Neural cell (in vitro differentiated cells): Measurements from ENCODE around the gene DNAJC7. TPM values are rescaled to one million over a fixed set of nuclear protein-coding genes. Genes with fewer than 3 reads are reported as not detected.

Source experiments
- H2AFZ ChIP-seq: fragments of 200-600, 300-800 bp; sonication (generic), shearing (Covaris generic); 2 replicates; pipeline ENCODE4 v1.6.0; 2014; ENCODE audit warnings: low read depth, mild to moderate bottlenecking, antibody characterized with exemption, low read length, moderate library complexity
- H3F3A ChIP-seq: fragments of 200-600 bp; shearing (Covaris generic); 2 replicates; pipeline ENCODE4 v1.6.1; 2016; ENCODE audit warnings: mild to moderate bottlenecking, moderate library complexity, mixed read lengths, antibody characterized with exemption, low read length; ENCODE audit not compliant: insufficient read depth, poor library complexity, severe bottlenecking
- H3K27ac ChIP-seq: fragments of 200-600, 300-800 bp; sonication (generic), shearing (Covaris generic); 2 replicates; pipeline ENCODE4 v1.5.1; 2014; ENCODE audit warnings: mild to moderate bottlenecking, low read length, moderate library complexity
- H3K27me3 ChIP-seq: fragments of 300-800, 200-600 bp; sonication (generic), shearing (Covaris generic); 2 replicates; pipeline ENCODE4 v1.6.0; 2014; ENCODE audit warnings: mild to moderate bottlenecking, low read depth, low read length, moderate library complexity; ENCODE audit not compliant: insufficient read depth
- H3K36me3 ChIP-seq: fragments of 300-800, 200-600 bp; sonication (generic), shearing (Covaris generic); 2 replicates; pipeline ENCODE4 v1.5.1; 2014; ENCODE audit warnings: mild to moderate bottlenecking, antibody characterized with exemption, low read length, moderate library complexity; ENCODE audit not compliant: insufficient read depth
- H3K4me2 ChIP-seq: fragments of 300-800, 200-600 bp; sonication (generic), shearing (Covaris generic); 2 replicates; pipeline ENCODE4 v1.6.0; 2014; ENCODE audit warnings: mild to moderate bottlenecking, low read length
- H3K4me3 ChIP-seq: fragments of 300-800, 200-600 bp; sonication (generic), shearing (Covaris generic); 2 replicates; pipeline ENCODE4 v1.5.1; 2014; ENCODE audit warnings: mild to moderate bottlenecking, low read length, moderate library complexity
- H3K79me2 ChIP-seq: fragments of 200-600 bp; shearing (Covaris generic); replicated peaks from 2 replicates; pipeline ENCODE4 v1.6.0; 2014; ENCODE audit warnings: mild to moderate bottlenecking, low read length, moderate library complexity; ENCODE audit not compliant: insufficient read depth
- H3K9ac ChIP-seq: fragments of 300-800, 200-600 bp; sonication (generic), shearing (Covaris generic); 2 replicates; pipeline ENCODE4 v1.6.1; 2016; ENCODE audit warnings: mild to moderate bottlenecking, low read length, mixed read lengths
- H3K9me2 ChIP-seq: fragments of 200-600 bp; shearing (Covaris generic); 2 replicates; pipeline ENCODE4 v1.6.1; 2016; ENCODE audit warnings: mild to moderate bottlenecking, low read length, mixed read lengths; ENCODE audit not compliant: insufficient read depth
- H3K9me3 ChIP-seq: fragments of 200-600, 300-800 bp; sonication (generic), shearing (Covaris generic); 2 replicates; pipeline ENCODE4 v1.6.1; 2016; ENCODE audit warnings: mild to moderate bottlenecking, mixed run types, low read length, moderate library complexity, mixed read lengths
- H4K20me1 ChIP-seq: fragments of 200-600 bp; shearing (Covaris generic); 2 replicates; pipeline ENCODE4 v1.6.1; 2016; ENCODE audit warnings: mild to moderate bottlenecking, mixed run types; ENCODE audit not compliant: insufficient read depth
- EP300 ChIP-seq: fragments of 450-650 bp; conservative IDR thresholded peaks from 2 replicates; pipeline ENCODE4 v1.6.1; 2014; ENCODE audit warnings: antibody characterized with exemption, mild to moderate bottlenecking, moderate library complexity; ENCODE audit not compliant: poor library complexity, severe bottlenecking
- EZH2 ChIP-seq: fragments of 200-600, 300-800 bp; shearing (Covaris generic), sonication (generic); IDR thresholded peaks from 2 replicates; pipeline ENCODE4 v1.6.1; 2014; ENCODE audit warnings: antibody characterized with exemption, low read length, borderline replicate concordance, mild to moderate bottlenecking; ENCODE audit not compliant: insufficient read depth, poor library complexity, severe bottlenecking
- MXI1 ChIP-seq: fragments of 450-650 bp; conservative IDR thresholded peaks from 2 replicates; pipeline ENCODE4 v1.6.1; 2014; ENCODE audit warnings: antibody characterized with exemption, mild to moderate bottlenecking; ENCODE audit not compliant: poor library complexity, severe bottlenecking
- POLR2AphosphoS5 ChIP-seq: IDR thresholded peaks from 2 replicates; pipeline ENCODE4 v1.6.1; 2012
- RAD21 ChIP-seq: fragments of 450-650 bp; conservative IDR thresholded peaks from 2 replicates; pipeline ENCODE4 v1.6.1; 2014; ENCODE audit warnings: antibody characterized with exemption, mild to moderate bottlenecking, moderate library complexity
- REST ChIP-seq: IDR thresholded peaks from 2 replicates; pipeline ENCODE4 v1.6.1; 2012; ENCODE audit warnings: borderline replicate concordance
- SMC3 ChIP-seq: fragments of 450-650 bp; conservative IDR thresholded peaks from 2 replicates; pipeline ENCODE4 v1.6.1; 2014; ENCODE audit warnings: antibody characterized with exemption, mild to moderate bottlenecking, moderate library complexity; ENCODE audit not compliant: poor library complexity
- TAF1 ChIP-seq: IDR thresholded peaks from 2 replicates; pipeline ENCODE4 v1.6.1; 2012; ENCODE audit warnings: low read depth
- polyA plus RNA-seq: library from polyadenylated mRNA; depleted of rRNA; stranded (reverse); fragments of >200 nt; gene quantifications from 2 replicates; pipeline ENCODE4 v1.2.3, GENCODE V29; 2014
- TF ChIP-seq, protein P1 (sequence below): fragments of 450-650 bp; IDR thresholded peaks from 2 replicates; pipeline ENCODE4 v1.5.1; 2014; ENCODE audit warnings: antibody characterized with exemption, mild to moderate bottlenecking, moderate library complexity; ENCODE audit not compliant: poor library complexity, severe bottlenecking

The DNAJC7 gene
- polyA plus RNA-seq, 1 donor from 2014 or later, result 126 TPM

- H3K9me3 ChIP-seq, result no peaks in the 10 kb centered on the region
- no peaks in the 10 kb centered on the region for H3F3A ChIP-seq
- no peaks in the 10 kb centered on the region for H3K27me3 ChIP-seq
- H3K4me2 ChIP-seq, result no peak overlapping the region
- TF ChIP-seq POLR2AphosphoS5 (no peak), EZH2 (no peak), MXI1 (no peak), SMC3 (no peak), REST (no peak), TAF1 (no peak)
- TF ChIP-seq, protein P1, sequence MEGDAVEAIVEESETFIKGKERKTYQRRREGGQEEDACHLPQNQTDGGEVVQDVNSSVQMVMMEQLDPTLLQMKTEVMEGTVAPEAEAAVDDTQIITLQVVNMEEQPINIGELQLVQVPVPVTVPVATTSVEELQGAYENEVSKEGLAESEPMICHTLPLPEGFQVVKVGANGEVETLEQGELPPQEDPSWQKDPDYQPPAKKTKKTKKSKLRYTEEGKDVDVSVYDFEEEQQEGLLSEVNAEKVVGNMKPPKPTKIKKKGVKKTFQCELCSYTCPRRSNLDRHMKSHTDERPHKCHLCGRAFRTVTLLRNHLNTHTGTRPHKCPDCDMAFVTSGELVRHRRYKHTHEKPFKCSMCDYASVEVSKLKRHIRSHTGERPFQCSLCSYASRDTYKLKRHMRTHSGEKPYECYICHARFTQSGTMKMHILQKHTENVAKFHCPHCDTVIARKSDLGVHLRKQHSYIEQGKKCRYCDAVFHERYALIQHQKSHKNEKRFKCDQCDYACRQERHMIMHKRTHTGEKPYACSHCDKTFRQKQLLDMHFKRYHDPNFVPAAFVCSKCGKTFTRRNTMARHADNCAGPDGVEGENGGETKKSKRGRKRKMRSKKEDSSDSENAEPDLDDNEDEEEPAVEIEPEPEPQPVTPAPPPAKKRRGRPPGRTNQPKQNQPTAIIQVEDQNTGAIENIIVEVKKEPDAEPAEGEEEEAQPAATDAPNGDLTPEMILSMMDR, result no peak
- H3K4me3 ChIP-seq, result no peak overlapping the region
- no peak overlapping the region for H3K9ac ChIP-seq
- no peak overlapping the region for H2AFZ ChIP-seq
- H3K9me2 ChIP-seq, result no peaks in the 10 kb centered on the region
- H4K20me1 ChIP-seq, result no peaks in the 10 kb centered on the region
- H3K36me3 ChIP-seq, result peaks cover 5% of the 10 kb centered on the region
- H3K27ac ChIP-seq, result no peak overlapping the region
- H3K79me2 ChIP-seq, result peaks cover 13% of the 10 kb centered on the region
Observed at GRCh38 chr17:42002792-42003301, 14.4 kb downstream of the DNAJC7 start.

DNA sequence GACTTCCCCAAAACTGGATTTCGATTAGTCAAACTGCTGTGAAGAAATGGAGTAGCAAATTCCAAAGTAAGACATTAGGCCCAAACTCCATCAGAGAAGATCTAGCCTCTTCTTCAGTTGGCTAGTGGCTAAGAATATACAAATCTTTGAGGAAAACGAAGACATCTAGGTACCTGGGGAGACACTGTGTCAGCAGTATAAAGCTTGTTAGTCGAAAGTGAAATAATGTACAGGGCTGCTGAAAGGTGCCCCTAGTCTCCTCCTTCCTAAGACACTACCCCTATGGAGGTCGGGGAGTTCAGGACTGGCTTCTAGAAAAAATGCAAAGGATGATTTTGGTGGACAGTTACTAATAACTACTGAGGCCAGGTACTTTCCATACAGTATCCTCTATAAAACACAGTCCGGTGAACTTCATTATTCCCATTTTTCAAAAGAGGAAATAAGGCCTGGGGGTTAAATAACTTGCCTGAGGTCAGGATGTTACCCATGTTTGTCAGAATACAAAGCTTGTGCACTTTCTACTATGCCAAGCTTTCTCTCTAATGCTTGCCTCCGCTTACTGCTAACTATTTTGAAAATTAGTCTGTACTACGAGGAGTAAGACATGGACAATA lies 15.0 kb downstream of the DNAJC7 start:
- H3K4me3 ChIP-seq, result no peak overlapping the region
- no peaks in the 10 kb centered on the region for H3K9me2 ChIP-seq
- H3K27me3 ChIP-seq, result no peaks in the 10 kb centered on the region
- H3K4me2 ChIP-seq, result no peak overlapping the region
- no peaks in the 10 kb centered on the region for H3F3A ChIP-seq
- no peak for TF ChIP-seq TAF1
- TF ChIP-seq SMC3, result no peak
- TF ChIP-seq, protein P1, result no peak
- no peak for TF ChIP-seq EZH2
- TF ChIP-seq POLR2AphosphoS5, result no peak
- TF ChIP-seq REST, result no peak
- TF ChIP-seq RAD21, result no peak
- TF ChIP-seq EP300, result no peak
- TF ChIP-seq MXI1, result no peak
- no peak overlapping the region for H3K9ac ChIP-seq
- no peaks in the 10 kb centered on the region for H3K9me3 ChIP-seq
- no peaks in the 10 kb centered on the region for H4K20me1 ChIP-seq
- peaks cover 11% of the 10 kb centered on the region for H3K79me2 ChIP-seq
- no peak overlapping the region for H3K27ac ChIP-seq
- peaks cover 5% of the 10 kb centered on the region for H3K36me3 ChIP-seq
- no peak overlapping the region for H2AFZ ChIP-seq
